Astrocyte (in vitro differentiated cells and primary cell): Measurements from ENCODE around the gene TMEM231. TPM values are rescaled to one million over a fixed set of nuclear protein-coding genes. Genes with fewer than 3 reads are reported as not detected.

Experiments used
- DNase-seq: peaks from one replicate; pipeline ENCODE4 v3.0.0-alpha.2; 2010; ENCODE audit warnings: low read depth
- FAIRE-seq: peaks from 2 replicates; lab custom pipeline; 2011; peaks lifted over from hg19 to GRCh38; lab: Jason Lieb, UNC
- H2AFZ ChIP-seq: 2 replicates; pipeline ENCODE4 v1.6.0; 2012; ENCODE audit warnings: low read depth, low read length, inconsistent platforms
- H3K27ac ChIP-seq: 2 replicates; pipeline ENCODE4 v1.5.1; 2011; ENCODE audit warnings: low read depth, low read length, inconsistent platforms
- H3K27me3 ChIP-seq: 2 replicates; pipeline ENCODE4 v1.6.0; 2011; ENCODE audit warnings: low read length, inconsistent platforms; ENCODE audit not compliant: insufficient read depth
- H3K36me3 ChIP-seq: 2 replicates; pipeline ENCODE4 v1.5.1; 2011; ENCODE audit warnings: low read length, inconsistent platforms; ENCODE audit not compliant: insufficient read depth
- H3K4me1 ChIP-seq: 2 replicates; pipeline ENCODE4 v1.5.1; 2011; ENCODE audit warnings: low read length, inconsistent platforms; ENCODE audit not compliant: insufficient read depth
- H3K4me2 ChIP-seq: 2 replicates; pipeline ENCODE4 v1.6.0; 2012; ENCODE audit warnings: low read length, inconsistent platforms
- H3K4me3 ChIP-seq: 2 replicates; pipeline ENCODE4 v1.5.1; 2011; ENCODE audit warnings: low read depth, mild to moderate bottlenecking, low read length, inconsistent platforms; ENCODE audit not compliant: insufficient read depth
- H3K79me2 ChIP-seq: 2 replicates; pipeline ENCODE4 v1.6.0; 2012; ENCODE audit warnings: mild to moderate bottlenecking, low read length, inconsistent platforms; ENCODE audit not compliant: insufficient read depth
- H3K9ac ChIP-seq: 2 replicates; pipeline ENCODE4 v1.6.0; 2012; ENCODE audit warnings: mild to moderate bottlenecking, low read length, inconsistent platforms
- H3K9me3 ChIP-seq: 2 replicates; pipeline ENCODE4 v1.5.1; 2012; ENCODE audit warnings: low read depth, mild to moderate bottlenecking, low read length, inconsistent platforms; ENCODE audit not compliant: insufficient read depth
- H4K20me1 ChIP-seq: 2 replicates; pipeline ENCODE4 v1.6.0; 2012; ENCODE audit warnings: low read length, inconsistent platforms; ENCODE audit not compliant: insufficient read depth
- H3K27ac Mint-ChIP-seq: one replicate; pipeline ENCODE4 v1.8.0; 2021; ENCODE audit warnings: mild to moderate bottlenecking, mixed read lengths; ENCODE audit not compliant: unreplicated experiment
- H3K27me3 Mint-ChIP-seq: one replicate; pipeline ENCODE4 v1.8.0; 2021; ENCODE audit warnings: low read depth, mixed read lengths; ENCODE audit not compliant: unreplicated experiment
- H3K36me3 Mint-ChIP-seq: one replicate; pipeline ENCODE4 v1.8.0; 2021; ENCODE audit warnings: low read depth, mixed read lengths; ENCODE audit not compliant: unreplicated experiment
- H3K4me1 Mint-ChIP-seq: one replicate; pipeline ENCODE4 v1.8.0; 2021; ENCODE audit warnings: low read depth, mixed read lengths; ENCODE audit not compliant: unreplicated experiment
- H3K4me3 Mint-ChIP-seq: one replicate; pipeline ENCODE4 v1.8.0; 2021; ENCODE audit warnings: mild to moderate bottlenecking, moderate library complexity, mixed read lengths; ENCODE audit not compliant: unreplicated experiment
- H3K9me3 Mint-ChIP-seq: one replicate; pipeline ENCODE4 v1.8.0; 2021; ENCODE audit warnings: mild to moderate bottlenecking, mixed read lengths; ENCODE audit not compliant: unreplicated experiment
- EZH2 ChIP-seq: IDR thresholded peaks from 2 replicates; pipeline ENCODE4 v1.6.1; 2012; ENCODE audit warnings: mild to moderate bottlenecking, low read length, inconsistent platforms; ENCODE audit not compliant: insufficient read depth
- total RNA-seq: library from RNA; stranded (reverse); gene quantifications from 2 replicates; pipeline ENCODE4 v1.2.1, GENCODE V29; 2021
- TF ChIP-seq, protein P1 (sequence below): IDR thresholded peaks from 2 replicates; pipeline ENCODE4 v1.5.1; 2011; ENCODE audit warnings: low read depth, mild to moderate bottlenecking, inconsistent platforms, low read length, moderate library complexity; ENCODE audit not compliant: insufficient read depth

The TMEM231 gene
- total RNA-seq, 1 donor from 2014 or later = 10.5 TPM

GRCh38 chr16:75578212-75578611 lies 22.2 kb upstream of the TMEM231 start:
- Mint-ChIP-seq H3K27ac (no peak overlapping the region), H3K4me3 (no peak overlapping the region), H3K27me3 (no peaks in the 10 kb centered on the region), H3K4me1 (no peaks in the 10 kb centered on the region), H3K36me3 (peaks cover 14% of the 10 kb centered on the region), H3K9me3 (no peaks in the 10 kb centered on the region)
- no peak overlapping the region for H3K27ac ChIP-seq
- no peaks in the 10 kb centered on the region for H3K9me3 ChIP-seq
- DNase-seq (no peak), FAIRE-seq (no peak)
- no peak overlapping the region for H3K4me3 ChIP-seq
- peaks cover 16% of the 10 kb centered on the region for H3K79me2 ChIP-seq
- H3K27me3 ChIP-seq = no peaks in the 10 kb centered on the region
- peaks cover 35% of the 10 kb centered on the region for H3K36me3 ChIP-seq
- no peak overlapping the region for H3K9ac ChIP-seq
- peaks cover 34% of the 10 kb centered on the region for H4K20me1 ChIP-seq
- no peak overlapping the region for H3K4me2 ChIP-seq
- TF ChIP-seq, protein P1, sequence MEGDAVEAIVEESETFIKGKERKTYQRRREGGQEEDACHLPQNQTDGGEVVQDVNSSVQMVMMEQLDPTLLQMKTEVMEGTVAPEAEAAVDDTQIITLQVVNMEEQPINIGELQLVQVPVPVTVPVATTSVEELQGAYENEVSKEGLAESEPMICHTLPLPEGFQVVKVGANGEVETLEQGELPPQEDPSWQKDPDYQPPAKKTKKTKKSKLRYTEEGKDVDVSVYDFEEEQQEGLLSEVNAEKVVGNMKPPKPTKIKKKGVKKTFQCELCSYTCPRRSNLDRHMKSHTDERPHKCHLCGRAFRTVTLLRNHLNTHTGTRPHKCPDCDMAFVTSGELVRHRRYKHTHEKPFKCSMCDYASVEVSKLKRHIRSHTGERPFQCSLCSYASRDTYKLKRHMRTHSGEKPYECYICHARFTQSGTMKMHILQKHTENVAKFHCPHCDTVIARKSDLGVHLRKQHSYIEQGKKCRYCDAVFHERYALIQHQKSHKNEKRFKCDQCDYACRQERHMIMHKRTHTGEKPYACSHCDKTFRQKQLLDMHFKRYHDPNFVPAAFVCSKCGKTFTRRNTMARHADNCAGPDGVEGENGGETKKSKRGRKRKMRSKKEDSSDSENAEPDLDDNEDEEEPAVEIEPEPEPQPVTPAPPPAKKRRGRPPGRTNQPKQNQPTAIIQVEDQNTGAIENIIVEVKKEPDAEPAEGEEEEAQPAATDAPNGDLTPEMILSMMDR = no peak
- TF ChIP-seq EZH2 = no peak
- no peaks in the 10 kb centered on the region for H3K4me1 ChIP-seq
- no peak overlapping the region for H2AFZ ChIP-seq

GRCh38 chr16:75576384-75576811 lies 20.3 kb upstream of the TMEM231 start:
- no peak overlapping the region for H3K4me3 ChIP-seq
- H3K9ac ChIP-seq = no peak overlapping the region
- no peak for TF ChIP-seq EZH2
- TF ChIP-seq, protein P1 = no peak
- peaks cover 50% of the 10 kb centered on the region for H4K20me1 ChIP-seq
- no peak overlapping the region for H3K27ac ChIP-seq
- no peak overlapping the region for H3K27ac Mint-ChIP-seq
- no peaks in the 10 kb centered on the region for H3K27me3 Mint-ChIP-seq
- H3K27me3 ChIP-seq = no peaks in the 10 kb centered on the region
- peaks cover 19% of the 10 kb centered on the region for H3K36me3 Mint-ChIP-seq
- no peaks in the 10 kb centered on the region for H3K4me1 ChIP-seq
- peaks cover 22% of the 10 kb centered on the region for H3K79me2 ChIP-seq
- H2AFZ ChIP-seq = no peak overlapping the region
- no peaks in the 10 kb centered on the region for H3K9me3 ChIP-seq
- no peaks in the 10 kb centered on the region for H3K9me3 Mint-ChIP-seq
- FAIRE-seq (no peak), DNase-seq (no peak)
- no peak overlapping the region for H3K4me3 Mint-ChIP-seq
- no peak overlapping the region for H3K4me2 ChIP-seq
- peaks cover 46% of the 10 kb centered on the region for H3K36me3 ChIP-seq
- no peaks in the 10 kb centered on the region for H3K4me1 Mint-ChIP-seq

- Histone ChIP-seq H3K4me3 (no peak overlapping the region), H3K4me1 (no peaks in the 10 kb centered on the region), H3K27ac (no peak overlapping the region), H3K79me2 (peaks cover 22% of the 10 kb centered on the region), H3K9ac (no peak overlapping the region), H4K20me1 (peaks cover 54% of the 10 kb centered on the region), H3K36me3 (peaks cover 46% of the 10 kb centered on the region), H3K9me3 (no peaks in the 10 kb centered on the region), H3K27me3 (no peaks in the 10 kb centered on the region), H2AFZ (no peak overlapping the region), H3K4me2 (no peak overlapping the region)
- Mint-ChIP-seq H3K27me3 (no peaks in the 10 kb centered on the region), H3K4me1 (no peaks in the 10 kb centered on the region), H3K9me3 (no peaks in the 10 kb centered on the region), H3K36me3 (peaks cover 17% of the 10 kb centered on the region), H3K27ac (no peak overlapping the region), H3K4me3 (no peak overlapping the region)
- DNase-seq (no peak), FAIRE-seq (no peak)
- TF ChIP-seq, protein P1 = no peak
Measured at GRCh38 chr16:75575958-75576357, 19.9 kb upstream of the TMEM231 start.
